Psoas muscle (tissue), 8 donors: Measurements from ENCODE around the gene CALCOCO1. TPM values are rescaled to one million over a fixed set of nuclear protein-coding genes. Genes with fewer than 3 reads are reported as not detected.

Experiments used
- ATAC-seq, 4 donors: fragments of 200-7000 bp; cut with Tn5 transposase; one replicate each; pipeline ENCODE4 v1.9.1; 2020; ENCODE audit warnings: moderate library complexity in 3 of 4, mild to moderate bottlenecking in 2 of 4
- DNase-seq, 2 donors: peaks; one replicate each; pipeline ENCODE4 v3.0.0-alpha.2; 2020
- H3K27ac ChIP-seq: fragments of 200-600 bp; one replicate; pipeline ENCODE4 v1.8.0; 2022
- H3K27me3 ChIP-seq, 3 donors: fragments of 200-600 bp in 1 of 3; one replicate each; pipeline versions ENCODE4 v1.6.1 to v1.8.0; 2013 to 2022; ENCODE audit warnings: low read length in 2 of 3, mild to moderate bottlenecking in 2 of 3, moderate library complexity in 1 of 3; ENCODE audit not compliant: insufficient read depth in 3 of 3
- H3K36me3 ChIP-seq, 2 donors: fragments of 200-600 bp in 1 of 2; one replicate each; pipeline versions ENCODE4 v1.6.1 to v1.8.0; 2013 to 2022; ENCODE audit warnings: low read depth in 1 of 2, mild to moderate bottlenecking in 1 of 2, moderate library complexity in 1 of 2; ENCODE audit not compliant: insufficient read depth in 1 of 2
- H3K4me1 ChIP-seq: fragments of 200-600 bp; one replicate; pipeline ENCODE4 v1.8.0; 2022
- H3K4me3 ChIP-seq: fragments of 200-600 bp; one replicate; pipeline ENCODE4 v1.8.0; 2022; ENCODE audit warnings: mild to moderate bottlenecking
- H3K9me3 ChIP-seq: fragments of 200-600 bp; one replicate; pipeline ENCODE4 v1.8.0; 2022
- CTCF ChIP-seq: fragments of 200-600 bp; IDR thresholded peaks from one replicate; pipeline ENCODE4 v1.8.0; 2022; ENCODE audit warnings: antibody characterized with exemption
- WGBS, 3 donors: extraction: QIAGEN DNeasy Blood & Tissue Kit; methylation state at CpG; one replicate each; pipeline versions ENCODE4 v1.1.6 to v1.1.7; 2013; 5-methylcytosine and 5-hydroxymethylcytosine counted together
- intact Hi-C, 2 donors: fragments of 100-400 bp; cut with DNase I; formaldehyde crosslinking; loops; one replicate each; pipeline versions ENCODE4 v1.11.0 to v1.14.2; 2022
- polyA plus RNA-seq, 3 donors: library from polyadenylated mRNA; stranded (reverse); fragments of 200-250 nt; gene quantifications; one replicate each; pipeline ENCODE4 v1.2.3, GENCODE V29; 2013
- total RNA-seq, 4 donors: library from RNA; stranded (reverse); fragmentation: NEBNext Ultra II Directional in 2 of 4; extraction: Animal tissue kit (Norgen Biotek cat#: 25700) in 2 of 4; gene quantifications; one replicate each; pipeline versions ENCODE4 v1.2.1 to v1.2.4, GENCODE V29; 2021 to 2023
- donor health status: healthy with polysubstance abuse.
- donor health status: DM: no; HTN: no; CAD: no; lungs with moderate emphysema.
- donor health status: Bipolar disorder and iron deficiency.
- donor health status: healthy.
- donor health status: DM: yes; HTN: yes; CAD: no.
- donor health status: DM: no; HTN: no; CAD: no.
- donor health status: DM: no; HTN: no; CAD: no.
- donor health status: DM: yes; HTN: yes; CAD: no.

Gene CALCOCO1
- total and polyA plus RNA-seq, 7 donors, result 41.1 to 255 (median 180) TPM

- WGBS, 3 donors, result 19 to 23% (median 22%) methylated on average over 16 of the region's 16 CpGs
- TF ChIP-seq CTCF, result peak; percentile 93
- Histone ChIP-seq H3K4me3 (no peak overlapping the region), H3K36me3 (no peaks in the 10 kb centered on the region), H3K27ac (no peak overlapping the region), H3K27me3 (peaks cover 0 to 49% (median 4%) of the 10 kb centered on the region in 3 donors), H3K9me3 (no peaks in the 10 kb centered on the region), H3K4me1 (peaks cover 3% of the 10 kb centered on the region)
- intact Hi-C loops, result loop anchor here in 1 of 2 donors (1.0 kb wide), 1 partner anchor 42 kb away; no protein-coding TSS in a partner anchor
- DNase-seq, result peak in 1 of 2 donors; percentile 69
- peak; percentile 65 to 76 (median 68) for ATAC-seq
Measured at GRCh38 chr12:53743266-53744129, 16.2 kb upstream of the CALCOCO1 start.

GRCh38 chr12:53740130-53740491 lies 12.9 kb upstream of the CALCOCO1 start:
- H3K4me3 ChIP-seq, result peak overlapping the region; percentile 29
- DNase-seq (no peak), ATAC-seq (no peak)
- no peak overlapping the region for H3K27ac ChIP-seq
- H3K9me3 ChIP-seq, result no peaks in the 10 kb centered on the region
- H3K4me1 ChIP-seq, result peaks cover 10% of the 10 kb centered on the region
- WGBS, 3 donors, result 76 to 85% (median 78%) methylated on average over 3 of the region's 3 CpGs
- TF ChIP-seq CTCF, result no peak
- no peaks in the 10 kb centered on the region for H3K36me3 ChIP-seq
- intact Hi-C loops, result no loop called here
- H3K27me3 ChIP-seq, result peaks cover 0 to 31% (median 0%) of the 10 kb centered on the region in 3 donors

GRCh38 chr12:53739214-53740129 lies 12.2 kb upstream of the CALCOCO1 start:
- no peak for TF ChIP-seq CTCF
- H3K36me3 ChIP-seq, result no peaks in the 10 kb centered on the region
- 12 to 15% (median 15%) methylated on average over 48 to 50 of the region's 50 CpGs for WGBS, 3 donors
- H3K9me3 ChIP-seq, result no peaks in the 10 kb centered on the region
- no peak for DNase-seq
- peaks cover 10% of the 10 kb centered on the region for H3K4me1 ChIP-seq
- intact Hi-C loops, result no loop called here
- H3K27ac ChIP-seq, result no peak overlapping the region
- peak overlapping the region; percentile 29 for H3K4me3 ChIP-seq
- ATAC-seq, result no peak
- H3K27me3 ChIP-seq, result peaks cover 0 to 31% (median 0%) of the 10 kb centered on the region in 3 donors

- Histone ChIP-seq H3K36me3 (no peaks in the 10 kb centered on the region), H3K27ac (no peak overlapping the region), H3K4me1 (peaks cover 10% of the 10 kb centered on the region), H3K4me3 (no peak overlapping the region), H3K27me3 (peaks cover 0 to 31% (median 0%) of the 10 kb centered on the region in 3 donors), H3K9me3 (no peaks in the 10 kb centered on the region)
- TF ChIP-seq CTCF, result no peak
- no peak for ATAC-seq
- WGBS, 3 donors, result 36 to 42% (median 38%) methylated on average over 31 to 32 of the region's 32 CpGs
- no peak for DNase-seq
- intact Hi-C loops, result no loop called here
Measured at GRCh38 chr12:53738406-53739213, 11.4 kb upstream of the CALCOCO1 start.
